ENCODE results near the gene TP53BP2. TPM values are rescaled to one million over a fixed set of nuclear protein-coding genes. Genes with fewer than 3 reads are reported as not detected.
A peak's percentile ranks its signal among the peaks of the same experiment; 100 is the strongest.

Gene TP53BP2
- total RNA-seq, 2 donors from 2014 or later: 53.6 to 59.8 TPM

GRCh38 chr1:223840254-223840653 is 5.5 kb downstream of the TP53BP2 start:
- no peaks in the 10 kb centered on the region for H3K27me3 ChIP-seq (ENCODE audit: control insufficient read depth, insufficient read depth, low read length, poor library complexity, severe bottlenecking)
- no peaks in the 10 kb centered on the region for H3K27me3 Mint-ChIP-seq (ENCODE audit: insufficient read depth)
- H3K9me3 ChIP-seq (ENCODE audit: control insufficient read depth, low read length): no peaks in the 10 kb centered on the region
- peaks cover 35% of the 10 kb centered on the region for H3K4me1 Mint-ChIP-seq
- no peak overlapping the region for H3K4me3 Mint-ChIP-seq
- peak overlapping the region; percentile 2 for H3K4me3 ChIP-seq (ENCODE audit: low read length)
- DNase-seq: no peak
- H3K9me3 Mint-ChIP-seq: no peaks in the 10 kb centered on the region
- TF ChIP-seq CTCF (conservative IDR thresholded peaks at IDR 0.05): no peak
- H3K9ac ChIP-seq (ENCODE audit: extremely low read depth, low read length, poor library complexity, severe bottlenecking): no peak overlapping the region
- peaks cover 3% of the 10 kb centered on the region for H3K36me3 Mint-ChIP-seq (ENCODE audit: low read depth)
- H3K36me3 ChIP-seq (ENCODE audit: control insufficient read depth, insufficient read depth, low read length): no peaks in the 10 kb centered on the region
- H3K27ac Mint-ChIP-seq: no peak overlapping the region
- H3K27ac ChIP-seq (ENCODE audit: low read depth, low read length): no peak overlapping the region
- H3K4me1 ChIP-seq (ENCODE audit: control insufficient read depth, insufficient read depth, low read length): peaks cover 19% of the 10 kb centered on the region

- TF ChIP-seq CTCF (conservative IDR thresholded peaks at IDR 0.05): no peak
- Histone ChIP-seq H3K9ac (ENCODE audit: extremely low read depth, low read length, poor library complexity, severe bottlenecking) (no peak overlapping the region), H3K4me1 (ENCODE audit: control insufficient read depth, insufficient read depth, low read length) (peaks cover 22% of the 10 kb centered on the region), H3K9me3 (ENCODE audit: control insufficient read depth, low read length) (no peaks in the 10 kb centered on the region), H3K27me3 (ENCODE audit: control insufficient read depth, insufficient read depth, low read length, poor library complexity, severe bottlenecking) (no peaks in the 10 kb centered on the region), H3K27ac (ENCODE audit: low read depth, low read length) (no peak overlapping the region), H3K36me3 (ENCODE audit: control insufficient read depth, insufficient read depth, low read length) (no peaks in the 10 kb centered on the region), H3K4me3 (ENCODE audit: low read length) (peak overlapping the region; percentile 1)
- DNase-seq: no peak
- 62 to 82% methylated on average over 2 to 5 of the region's 5 CpGs for WGBS, 2 experiments (ENCODE audit: insufficient coverage in 1 of 2, insufficient read length in 1 of 2)
- H3K36me3 Mint-ChIP-seq (ENCODE audit: low read depth): peaks cover 3% of the 10 kb centered on the region
- H3K4me3 Mint-ChIP-seq: peak overlapping the region; percentile 10
- peak overlapping the region; percentile 16 for H3K27ac Mint-ChIP-seq
- peaks cover 27% of the 10 kb centered on the region for H3K4me1 Mint-ChIP-seq
- H3K9me3 Mint-ChIP-seq: no peaks in the 10 kb centered on the region
- H3K27me3 Mint-ChIP-seq (ENCODE audit: insufficient read depth): no peaks in the 10 kb centered on the region
Measured at GRCh38 chr1:223838125-223838854, 7.5 kb downstream of the TP53BP2 start.

GRCh38 chr1:223837687-223838086 is 8.1 kb downstream of the TP53BP2 start:
- H3K27ac Mint-ChIP-seq: peak overlapping the region; percentile 16
- Histone ChIP-seq H3K4me1 (ENCODE audit: control insufficient read depth, insufficient read depth, low read length) (peaks cover 22% of the 10 kb centered on the region), H3K9me3 (ENCODE audit: control insufficient read depth, low read length) (no peaks in the 10 kb centered on the region), H3K36me3 (ENCODE audit: control insufficient read depth, insufficient read depth, low read length) (no peaks in the 10 kb centered on the region), H3K4me3 (ENCODE audit: low read length) (no peak overlapping the region), H3K9ac (ENCODE audit: extremely low read depth, low read length, poor library complexity, severe bottlenecking) (no peak overlapping the region), H3K27ac (ENCODE audit: low read depth, low read length) (no peak overlapping the region), H3K27me3 (ENCODE audit: control insufficient read depth, insufficient read depth, low read length, poor library complexity, severe bottlenecking) (no peaks in the 10 kb centered on the region)
- no peak for TF ChIP-seq CTCF (conservative IDR thresholded peaks at IDR 0.05)
- H3K4me1 Mint-ChIP-seq: peaks cover 29% of the 10 kb centered on the region
- peak; percentile 53 for DNase-seq
- H3K27me3 Mint-ChIP-seq (ENCODE audit: insufficient read depth): no peaks in the 10 kb centered on the region
- H3K36me3 Mint-ChIP-seq (ENCODE audit: low read depth): peaks cover 3% of the 10 kb centered on the region
- peak overlapping the region; percentile 10 for H3K4me3 Mint-ChIP-seq
- no peaks in the 10 kb centered on the region for H3K9me3 Mint-ChIP-seq
- 14 to 67% methylated on average over 1 to 10 of the region's 10 CpGs for WGBS, 2 experiments (ENCODE audit: insufficient coverage in 1 of 2, insufficient read length in 1 of 2)

All from endodermal cell (in vitro differentiated cells).